ENCODE measurements around the gene TRAIP.

The TRAIP gene

DNA sequence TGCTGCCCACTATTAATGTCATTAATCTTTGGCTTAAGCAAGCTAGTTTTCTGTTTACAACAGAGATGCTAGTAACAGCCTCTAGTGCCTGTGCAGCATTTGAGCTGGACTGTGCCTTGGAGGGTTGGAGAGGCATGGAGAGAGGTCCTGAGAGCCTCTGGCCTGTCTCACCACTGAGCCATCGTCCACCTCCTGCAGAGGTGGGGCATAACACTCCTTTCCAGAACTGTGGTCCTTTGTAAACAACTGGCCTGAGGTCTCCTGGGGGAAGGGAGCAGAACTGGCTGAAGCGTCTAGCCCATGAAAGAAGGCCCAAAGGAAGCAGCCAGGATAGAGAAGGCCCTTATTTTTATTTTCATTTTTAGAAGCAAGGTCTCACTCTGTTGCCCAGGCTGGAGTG, 23.4 kb upstream of the TRAIP start:
- no peak overlapping the region for H3K4me3 ChIP-seq (ENCODE audit: low read depth, low read length, poor library complexity, severe bottlenecking)
- no peak overlapping the region for H2AFZ ChIP-seq (ENCODE audit: low read length)
- H3K4me2 ChIP-seq (ENCODE audit: low read length), result no peak overlapping the region
- TF ChIP-seq CTCF (IDR thresholded peaks at IDR 0.05; ENCODE audit: low read length), result no peak
- TF ChIP-seq EZH2 (IDR thresholded peaks at IDR 0.05; ENCODE audit: borderline replicate concordance, low read length), result no peak
- H3K9ac ChIP-seq (ENCODE audit: low read length), result no peak overlapping the region
- no peaks in the 10 kb centered on the region for H3K79me2 ChIP-seq (ENCODE audit: insufficient read depth, low read length)
- no peaks in the 10 kb centered on the region for H4K20me1 ChIP-seq (ENCODE audit: insufficient read depth, low read length)
- no peaks in the 10 kb centered on the region for H3K4me1 ChIP-seq (ENCODE audit: insufficient read depth, low read length, severe bottlenecking)
- no peaks in the 10 kb centered on the region for H3K9me2 ChIP-seq (ENCODE audit: low read depth, low read length)
- H3K27ac ChIP-seq (ENCODE audit: low read depth, low read length, poor library complexity, severe bottlenecking), result no peak overlapping the region
- no peaks in the 10 kb centered on the region for H3K9me3 ChIP-seq (ENCODE audit: low read length)
- no peaks in the 10 kb centered on the region for H3F3A ChIP-seq (ENCODE audit: insufficient read depth, low read length)
- no peaks in the 10 kb centered on the region for H3K27me3 ChIP-seq (ENCODE audit: insufficient read depth, low read length)
- H3K36me3 ChIP-seq (ENCODE audit: insufficient read depth, low read length), result no peaks in the 10 kb centered on the region

- no peak overlapping the region for H2AFZ ChIP-seq (ENCODE audit: low read length)
- H3K4me1 ChIP-seq (ENCODE audit: insufficient read depth, low read length, severe bottlenecking), result no peaks in the 10 kb centered on the region
- H3K27ac ChIP-seq (ENCODE audit: low read depth, low read length, poor library complexity, severe bottlenecking), result no peak overlapping the region
- no peaks in the 10 kb centered on the region for H3K9me3 ChIP-seq (ENCODE audit: low read length)
- H4K20me1 ChIP-seq (ENCODE audit: insufficient read depth, low read length), result no peaks in the 10 kb centered on the region
- H3K4me2 ChIP-seq (ENCODE audit: low read length), result no peak overlapping the region
- TF ChIP-seq EZH2 (IDR thresholded peaks at IDR 0.05; ENCODE audit: borderline replicate concordance, low read length) (no peak), CTCF (IDR thresholded peaks at IDR 0.05; ENCODE audit: low read length) (no peak)
- no peaks in the 10 kb centered on the region for H3K27me3 ChIP-seq (ENCODE audit: insufficient read depth, low read length)
- H3K4me3 ChIP-seq (ENCODE audit: low read depth, low read length, poor library complexity, severe bottlenecking), result no peak overlapping the region
- H3K79me2 ChIP-seq (ENCODE audit: insufficient read depth, low read length), result no peaks in the 10 kb centered on the region
- H3K9me2 ChIP-seq (ENCODE audit: low read depth, low read length), result no peaks in the 10 kb centered on the region
- no peaks in the 10 kb centered on the region for H3F3A ChIP-seq (ENCODE audit: insufficient read depth, low read length)
- H3K9ac ChIP-seq (ENCODE audit: low read length), result no peak overlapping the region
- H3K36me3 ChIP-seq (ENCODE audit: insufficient read depth, low read length), result no peaks in the 10 kb centered on the region
These were observed 22.3 kb upstream of the TRAIP start for GRCh38 chr3:49878686-49879085.

- TF ChIP-seq CTCF (IDR thresholded peaks at IDR 0.05; ENCODE audit: low read length), result no peak
- TF ChIP-seq EZH2 (IDR thresholded peaks at IDR 0.05; ENCODE audit: borderline replicate concordance, low read length), result no peak
- H3K79me2 ChIP-seq (ENCODE audit: insufficient read depth, low read length), result no peaks in the 10 kb centered on the region
- no peak overlapping the region for H3K4me3 ChIP-seq (ENCODE audit: low read depth, low read length, poor library complexity, severe bottlenecking)
- H3K4me1 ChIP-seq (ENCODE audit: insufficient read depth, low read length, severe bottlenecking), result no peaks in the 10 kb centered on the region
- no peaks in the 10 kb centered on the region for H3K9me3 ChIP-seq (ENCODE audit: low read length)
- H3K9me2 ChIP-seq (ENCODE audit: low read depth, low read length), result no peaks in the 10 kb centered on the region
- no peaks in the 10 kb centered on the region for H3F3A ChIP-seq (ENCODE audit: insufficient read depth, low read length)
- no peak overlapping the region for H3K27ac ChIP-seq (ENCODE audit: low read depth, low read length, poor library complexity, severe bottlenecking)
- no peak overlapping the region for H3K4me2 ChIP-seq (ENCODE audit: low read length)
- no peaks in the 10 kb centered on the region for H4K20me1 ChIP-seq (ENCODE audit: insufficient read depth, low read length)
- H2AFZ ChIP-seq (ENCODE audit: low read length), result no peak overlapping the region
- H3K36me3 ChIP-seq (ENCODE audit: insufficient read depth, low read length), result no peaks in the 10 kb centered on the region
- no peaks in the 10 kb centered on the region for H3K27me3 ChIP-seq (ENCODE audit: insufficient read depth, low read length)
- no peak overlapping the region for H3K9ac ChIP-seq (ENCODE audit: low read length)
These were observed 21.4 kb upstream of the TRAIP start for GRCh38 chr3:49877716-49878115.

Data from OCI-LY1 (cell line).